HG03060 (cell line): ENCODE data around the gene HNRNPA2B1.
"Not testable (repeated sequence)": the region's sequence is repeated elsewhere in the genome, so short reads cannot be mapped to it uniquely, and the experiment has no call there.

Experiments used
- ATAC-seq: cut with Tn5 transposase; IDR thresholded peaks from one replicate; pipeline ENCODE4 v1.9.1; 2021; ENCODE audit warnings: low read depth, moderate number of reproducible peaks; ENCODE audit not compliant: unreplicated experiment

HNRNPA2B1 gene

GRCh38 chr7:26198781-26199169, 1.8 kb downstream of the HNRNPA2B1 start:
- ATAC-seq, result no peak

GRCh38 chr7:26198133-26198780, 2.3 kb downstream of the HNRNPA2B1 start:
- ATAC-seq, result no peak

GRCh38 chr7:26197153-26198115, 3.1 kb downstream of the HNRNPA2B1 start:
- ATAC-seq, result no peak

- no peak for ATAC-seq
Observed at GRCh38 chr7:26195867-26196657, 4.5 kb downstream of the HNRNPA2B1 start.

GRCh38 chr7:26195182-26195581, 5.4 kb downstream of the HNRNPA2B1 start:
- no peak for ATAC-seq

- ATAC-seq, result not testable (repeated sequence)
Observed at GRCh38 chr7:26194764-26195163, 5.8 kb downstream of the HNRNPA2B1 start.

GRCh38 chr7:26193432-26194207, 6.9 kb downstream of the HNRNPA2B1 start:
- no peak for ATAC-seq

GRCh38 chr7:26192485-26193087, 8.0 kb downstream of the HNRNPA2B1 start:
- no peak for ATAC-seq

GRCh38 chr7:26191974-26192479, 8.5 kb downstream of the HNRNPA2B1 start:
- ATAC-seq, result no peak

GRCh38 chr7:26191233-26191973, 9.1 kb downstream of the HNRNPA2B1 start:
- ATAC-seq, result no peak

- no peak for ATAC-seq
Observed at GRCh38 chr7:26190417-26190869, 10.1 kb downstream of the HNRNPA2B1 start.

- no peak for ATAC-seq
Observed at GRCh38 chr7:26189697-26190096, 10.8 kb downstream of the HNRNPA2B1 start.

GRCh38 chr7:26188957-26189541, 11.5 kb downstream of the HNRNPA2B1 start:
- ATAC-seq, result no peak

GRCh38 chr7:26188206-26188956, 12.2 kb downstream of the HNRNPA2B1 start:
- no peak for ATAC-seq

GRCh38 chr7:26187380-26188205, 13.0 kb downstream of the HNRNPA2B1 start:
- no peak for ATAC-seq

- ATAC-seq, result no peak
Observed at GRCh38 chr7:26186364-26187311, 13.9 kb downstream of the HNRNPA2B1 start.
